H1 (cell line): ENCODE results near the gene NOS3. TPM values are rescaled to one million over a fixed set of nuclear protein-coding genes. Genes with fewer than 3 reads are reported as not detected.

Experiments
- CTCF ChIA-PET: fragments of 300-600 bp; sonication (Branson Sonifier 250); formaldehyde crosslinking; loops from one replicate; lab custom pipeline; 2021; ENCODE audit not compliant: partially characterized antibody; lab: Charles Lee
- POLR2A ChIA-PET: fragments of 300-600 bp; sonication (Branson Sonifier 250); formaldehyde crosslinking; loops from one replicate; lab custom pipeline; 2021; ENCODE audit warnings: inconsistent platforms; ENCODE audit not compliant: partially characterized antibody; lab: Charles Lee
- DNase-seq, 2 experiments: peaks; one replicate each; pipeline versions ENCODE4 v3.0.0 to v3.0.0-alpha.2; 2010 to 2022; ENCODE audit warnings: low spot score in 2 of 2, low read depth in 1 of 2, mixed read lengths in 1 of 2
- FAIRE-seq: peaks from 2 replicates; lab custom pipeline; 2011; peaks lifted over from hg19 to GRCh38; lab: Jason Lieb, UNC
- H2AFZ ChIP-seq: 2 replicates; pipeline ENCODE4 v1.8.1; 2012; ENCODE audit warnings: low read length, inconsistent platforms
- H2AK5ac ChIP-seq: 2 replicates; pipeline ENCODE4 v1.6.1; 2013; ENCODE audit warnings: low read depth, low read length
- H2BK120ac ChIP-seq: replicated peaks from 2 replicates; pipeline ENCODE3; 2013; ENCODE audit warnings: low read depth, low read length, inconsistent platforms
- H2BK12ac ChIP-seq: 2 replicates; pipeline ENCODE4 v1.6.1; 2013; ENCODE audit warnings: low read depth, low read length
- H2BK15ac ChIP-seq: 2 replicates; pipeline ENCODE4 v1.6.1; 2013; ENCODE audit warnings: low read length
- H2BK20ac ChIP-seq: 2 replicates; pipeline ENCODE4 v1.6.1; 2013; ENCODE audit warnings: low read length
- H2BK5ac ChIP-seq: 2 replicates; pipeline ENCODE4 v1.6.1; 2013; ENCODE audit warnings: low read depth, low read length
- H3K14ac ChIP-seq: 2 replicates; pipeline ENCODE4 v1.6.1; 2013; ENCODE audit warnings: inconsistent platforms; ENCODE audit not compliant: insufficient read length
- H3K18ac ChIP-seq: 2 replicates; pipeline ENCODE4 v1.6.1; 2013; ENCODE audit warnings: low read length; ENCODE audit errors: extremely low read depth
- H3K23ac ChIP-seq: 2 replicates; pipeline ENCODE4 v1.6.1; 2013; ENCODE audit warnings: inconsistent platforms; ENCODE audit not compliant: insufficient read length
- H3K23me2 ChIP-seq: 2 replicates; pipeline ENCODE4 v1.6.1; 2013; ENCODE audit warnings: low read depth, low read length
- H3K27ac ChIP-seq: 2 replicates; pipeline ENCODE4 v1.6.1; 2011; ENCODE audit warnings: low read depth, low read length, inconsistent platforms
- H3K27me3 ChIP-seq, 4 experiments: replicated peaks in 1 of 4; 1 replicate in 1 of 4; 2 replicates in 3 of 4; pipeline versions ENCODE4 v1.6.1 to v1.8.1; 2011 to 2013; ENCODE audit warnings: low read length in 3 of 4, mild to moderate bottlenecking in 3 of 4, inconsistent platforms in 2 of 4, mixed read lengths in 2 of 4, moderate library complexity in 1 of 4; ENCODE audit not compliant: control insufficient read depth in 3 of 4, insufficient read depth in 3 of 4; ENCODE audit errors: extremely low read depth in 1 of 4
- H3K36me3 ChIP-seq, 4 experiments: 2 replicates each; pipeline versions ENCODE4 v1.6.1 to v1.8.1; 2011 to 2013; ENCODE audit warnings: mild to moderate bottlenecking in 4 of 4, low read length in 3 of 4, moderate library complexity in 2 of 4, control low read depth in 1 of 4, inconsistent platforms in 1 of 4; ENCODE audit not compliant: insufficient read depth in 4 of 4, control insufficient read depth in 2 of 4
- H3K4ac ChIP-seq: replicated peaks from 2 replicates; pipeline ENCODE3; 2013; ENCODE audit warnings: low read length, low read depth, mixed read lengths, inconsistent platforms; ENCODE audit not compliant: insufficient read length
- H3K4me1 ChIP-seq, 4 experiments: replicated peaks in 1 of 4; 1 replicate in 1 of 4; 2 replicates in 3 of 4; pipeline versions ENCODE4 v1.6.1 to v1.8.1; 2011 to 2013; ENCODE audit warnings: low read length in 3 of 4, inconsistent platforms in 2 of 4, mixed read lengths in 1 of 4; ENCODE audit not compliant: insufficient read depth in 4 of 4, control insufficient read depth in 3 of 4
- H3K4me2 ChIP-seq, 2 experiments: 2 replicates each; pipeline versions ENCODE4 v1.6.1 to v1.8.1; 2011 to 2013; ENCODE audit warnings: low read depth in 2 of 2, low read length in 2 of 2, control low read depth in 1 of 2, inconsistent platforms in 1 of 2, mild to moderate bottlenecking in 1 of 2; ENCODE audit not compliant: insufficient read depth in 1 of 2
- H3K4me3 ChIP-seq, 4 experiments: fragments of 200-600, 300-600 bp in 1 of 4; sonication (generic), shearing (Covaris generic), sonication (Bioruptor Twin) in 1 of 4; 2 replicates each; pipeline versions ENCODE4 v1.5.1 to v1.8.1; 2011 to 2016; ENCODE audit warnings: low read length in 4 of 4, low read depth in 3 of 4, control low read depth in 2 of 4, inconsistent platforms in 2 of 4, mild to moderate bottlenecking in 2 of 4, mixed read lengths in 1 of 4, moderate library complexity in 1 of 4; ENCODE audit not compliant: insufficient read depth in 2 of 4; ENCODE audit errors: extremely low read depth in 1 of 4
- H3K56ac ChIP-seq: replicated peaks from 2 replicates; pipeline ENCODE3; 2013; ENCODE audit warnings: low read depth, mild to moderate bottlenecking, mixed read lengths, low read length, inconsistent platforms; ENCODE audit not compliant: insufficient read length
- H3K79me1 ChIP-seq: 2 replicates; pipeline ENCODE4 v1.6.1; 2013; ENCODE audit warnings: low read depth, low read length, control low read depth
- H3K79me2 ChIP-seq, 2 experiments: 2 replicates each; pipeline versions ENCODE4 v1.6.1 to v1.8.1; 2012 to 2013; ENCODE audit warnings: low read length in 2 of 2, mild to moderate bottlenecking in 2 of 2, inconsistent platforms in 1 of 2; ENCODE audit not compliant: insufficient read depth in 2 of 2, control insufficient read depth in 1 of 2
- H3K9ac ChIP-seq, 4 experiments: replicated peaks in 1 of 4; 1 replicate in 1 of 4; 2 replicates in 3 of 4; pipeline versions ENCODE4 v1.6.1 to v1.8.1; 2011 to 2013; ENCODE audit warnings: low read depth in 3 of 4, low read length in 3 of 4, control low read depth in 2 of 4, mild to moderate bottlenecking in 2 of 4, moderate library complexity in 2 of 4, inconsistent platforms in 1 of 4; ENCODE audit errors: extremely low read depth in 1 of 4
- H3K9me3 ChIP-seq, 2 experiments: 2 replicates each; pipeline versions ENCODE4 v1.6.1 to v1.8.1; 2012 to 2013; ENCODE audit warnings: mild to moderate bottlenecking in 2 of 2, moderate library complexity in 2 of 2, control low read depth in 1 of 2, inconsistent platforms in 1 of 2, low read depth in 1 of 2, low read length in 1 of 2, mixed read lengths in 1 of 2; ENCODE audit not compliant: insufficient read depth in 2 of 2
- H4K20me1 ChIP-seq, 2 experiments: replicated peaks in 1 of 2; 2 replicates each; pipeline versions ENCODE3 to v1.8.1; 2011 to 2013; ENCODE audit warnings: inconsistent platforms in 2 of 2, low read length in 2 of 2, mild to moderate bottlenecking in 1 of 2; ENCODE audit not compliant: insufficient read depth in 2 of 2, control insufficient read depth in 1 of 2
- H4K5ac ChIP-seq: 2 replicates; pipeline ENCODE4 v1.6.1; 2013; ENCODE audit warnings: low read length, low read depth, mixed read lengths, inconsistent platforms; ENCODE audit not compliant: insufficient read length
- H4K8ac ChIP-seq: 2 replicates; pipeline ENCODE4 v1.8.0; 2013; ENCODE audit warnings: mild to moderate bottlenecking, moderate library complexity, low read length, inconsistent platforms; ENCODE audit not compliant: insufficient read depth; ENCODE audit errors: extremely low read depth
- H4K91ac ChIP-seq: replicated peaks from 2 replicates; pipeline ENCODE3; 2013; ENCODE audit warnings: low read length, mixed read lengths, inconsistent platforms; ENCODE audit not compliant: insufficient read length
- EGR1 ChIP-seq: IDR thresholded peaks from 2 replicates; pipeline ENCODE4 v1.6.1; 2011; ENCODE audit warnings: low read depth, low read length, borderline replicate concordance
- JUN ChIP-seq: IDR thresholded peaks from 2 replicates; pipeline ENCODE4 v1.6.1; 2011; ENCODE audit warnings: low read depth, mild to moderate bottlenecking, improper control_type of control experiment, low read length
- SAP30 ChIP-seq: fragments of 300-600 bp; sonication (generic); IDR thresholded peaks from 2 replicates; pipeline ENCODE4 v1.7.1; 2012; ENCODE audit warnings: low read length, moderate library complexity, mild to moderate bottlenecking, inconsistent platforms; ENCODE audit not compliant: insufficient read depth, insufficient replicate concordance
- USF2 ChIP-seq: IDR thresholded peaks from 2 replicates; pipeline ENCODE4 v1.6.1; 2011; ENCODE audit warnings: low read length, improper control_type of control experiment
- WGBS, 2 experiments: shearing (Covaris generic) in 1 of 2; methylation state at CpG; one replicate each; pipeline versions ENCODE4 v1.1.6 to v1.1.7; 2013 to 2015; ENCODE audit warnings: low lambda C conversion rate in 2 of 2, mixed read lengths in 2 of 2, inconsistent platforms in 1 of 2, low coverage in 1 of 2, missing lambda C conversion rate in 1 of 2; ENCODE audit not compliant: insufficient replicate concordance in 2 of 2, insufficient coverage in 1 of 2, insufficient read length in 1 of 2; ENCODE audit errors: extremely low coverage in 1 of 2, missing lambda C conversion rate in 1 of 2; 5-methylcytosine and 5-hydroxymethylcytosine counted together
- polyA plus RNA-seq, 7 experiments: library from polyadenylated mRNA; depleted of rRNA in 3 of 7; stranded (reverse) in 5 of 7; unstranded in 2 of 7; fragments of >200 nt in 5 of 7; fragments of 200-250 nt in 2 of 7; gene quantifications; 1 replicate in 5 of 7; 2 replicates in 1 of 7; 4 replicates in 1 of 7; pipeline versions ENCODE4 v1.2.1 to v1.2.3, GENCODE V29; 2011 to 2013; ENCODE audit warnings: missing spikeins in 2 of 7, mixed read lengths in 2 of 7
- total RNA-seq: library from RNA; stranded (reverse); fragmentation: NEBNext Ultra II Directional; extraction: Animal tissue kit (Norgen Biotek cat#: 25700); gene quantifications from 2 replicates; pipeline ENCODE4 v1.2.1, GENCODE V29; 2021

Gene NOS3
- total and polyA plus RNA-seq, 2 of the 8 experiments (the other 6 are each of a cell fraction or from before 2014, with no cell fraction given) = 4.4 to 16.2 TPM

GRCh38 chr7:151019130-151019447 lies 28.3 kb downstream of the NOS3 start:
- peak overlapping the region; percentile 84; the same call in 1 of the 2 replicates for H2BK12ac ChIP-seq
- H3K27ac ChIP-seq = no peak overlapping the region
- peak overlapping the region; percentile 36 to 75 for H3K4me2 ChIP-seq
- no peaks in the 10 kb centered on the region for H3K79me2 ChIP-seq
- ChIA-PET CTCF (interaction anchor here (0.9 to 8.0 kb wide), 34 partner anchors 10 to 225 kb away, joined by 3 to 116 read pairs (median 6); partner anchors contain the start of genes ABCB8, AGAP3, ASIC3 and CDK5), POLR2A (interaction anchor here (0.5 to 3.2 kb wide), 12 partner anchors 9 to 591 kb away, joined by 3 to 18 read pairs (median 4); partner anchors contain the start of genes ABCB8 and FASTK)
- H3K4me1 ChIP-seq = peaks cover 0 to 24% (median 16%) of the 10 kb centered on the region in 4 experiments; a peak in 5 of 7 replicates
- peak overlapping the region in 2 of 4 experiments; percentile 6 to 50; a peak in 4 of 8 replicates for H3K4me3 ChIP-seq
- H2AK5ac ChIP-seq = peak overlapping the region; percentile 72; the same call in 1 of the 2 replicates
- peaks cover 8 to 44% (median 38%) of the 10 kb centered on the region in 4 experiments for H3K27me3 ChIP-seq
- no peak overlapping the region for H3K9ac ChIP-seq
- peak overlapping the region; percentile 86 for H4K91ac ChIP-seq
- H3K18ac ChIP-seq = no peak overlapping the region; the same call in 1 of the 2 replicates
- no peak overlapping the region for H3K23ac ChIP-seq
- H2BK20ac ChIP-seq = no peak overlapping the region; the same call in 1 of the 2 replicates
- TF ChIP-seq SAP30 (no peak), JUN (no peak), EGR1 (no peak), USF2 (no peak)
- FAIRE-seq (no peak), DNase-seq (no peak)
- H3K23me2 ChIP-seq = peaks cover 7% of the 10 kb centered on the region; the same call in 1 of the 2 replicates
- H3K36me3 ChIP-seq = no peaks in the 10 kb centered on the region
- H4K8ac ChIP-seq = peak overlapping the region; percentile 92; the same call in 1 of the 2 replicates
- no peak overlapping the region for H3K14ac ChIP-seq
- no peak overlapping the region for H3K4ac ChIP-seq
- no peak overlapping the region for H4K5ac ChIP-seq
- no peak overlapping the region for H3K56ac ChIP-seq
- no peak overlapping the region for H2BK120ac ChIP-seq
- peak overlapping the region; percentile 33; the same call in 1 of the 2 replicates for H2AFZ ChIP-seq
- H3K9me3 ChIP-seq = no peaks in the 10 kb centered on the region
- H3K79me1 ChIP-seq = no peaks in the 10 kb centered on the region; the same call in 1 of the 2 replicates
- no peaks in the 10 kb centered on the region for H4K20me1 ChIP-seq
- WGBS, 2 experiments = 37% methylated on average over 19 of the region's 20 CpGs; no CpG with 5 or more reads in 1 of the 2 experiments
- H2BK15ac ChIP-seq = no peak overlapping the region; the same call in 1 of the 2 replicates
- H2BK5ac ChIP-seq = no peak overlapping the region; the same call in 1 of the 2 replicates
